HG03095 (cell line): ENCODE results near the gene GATAD2A.

Experiments
- ATAC-seq: cut with Tn5 transposase; IDR thresholded peaks from one replicate; pipeline ENCODE4 v1.9.1; 2021; ENCODE audit warnings: moderate library complexity; ENCODE audit not compliant: unreplicated experiment

GATAD2A gene

DNA sequence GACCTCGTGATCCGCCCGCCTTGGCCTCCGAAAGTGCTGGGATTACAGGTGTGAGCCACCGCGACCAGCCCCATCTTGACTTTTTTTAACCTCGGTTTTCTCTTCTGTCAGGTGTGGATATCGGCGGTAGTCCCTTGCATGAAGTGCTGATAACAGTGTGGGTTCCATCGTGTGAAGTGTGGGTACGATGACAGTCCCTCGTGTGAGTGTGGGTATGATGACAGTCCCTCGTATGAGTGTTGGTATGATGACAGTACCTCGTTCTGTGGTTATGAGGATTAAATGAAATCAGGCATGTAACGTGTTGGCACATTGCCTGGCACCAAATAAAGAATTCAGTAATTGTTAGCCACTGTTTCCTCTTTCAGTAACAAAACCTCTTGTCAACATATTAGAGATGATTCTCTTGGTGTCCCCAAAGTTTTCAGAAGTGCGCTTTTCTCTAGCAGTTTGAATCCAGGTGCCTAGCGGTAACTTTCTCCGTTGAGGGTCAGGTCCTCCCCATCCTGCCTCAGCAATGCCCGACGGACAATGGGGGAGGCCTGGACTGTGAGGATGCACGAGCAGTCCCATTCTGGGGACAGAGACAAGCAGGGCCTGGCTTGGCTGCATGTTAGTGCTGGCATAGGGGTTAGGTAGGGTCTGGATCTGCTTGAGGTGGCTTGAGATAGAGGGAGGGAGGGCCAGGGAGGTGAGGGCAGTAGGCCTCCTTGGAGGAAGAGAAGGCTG, 15.3 kb downstream of the GATAD2A start:
- no peak for ATAC-seq

DNA sequence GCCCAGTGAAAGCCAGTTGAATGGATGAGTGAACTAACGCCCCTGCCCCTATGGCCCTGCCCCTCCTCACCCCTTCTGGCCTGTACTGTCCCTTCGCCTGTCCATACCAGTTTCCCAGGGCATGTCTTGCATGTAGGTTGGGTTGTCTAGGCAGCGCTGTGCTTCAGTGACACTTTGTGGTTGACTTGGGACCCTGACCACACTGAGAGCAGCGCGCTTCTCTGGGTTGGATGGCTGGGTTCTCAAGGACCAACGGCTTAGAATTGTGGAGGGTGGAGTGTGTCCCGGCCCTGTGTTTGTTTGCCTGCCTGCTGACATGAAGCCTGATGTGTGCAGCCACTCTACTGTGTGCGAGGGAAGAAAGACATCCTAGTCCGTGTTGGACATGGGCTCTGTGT, 15.8 kb downstream of the GATAD2A start:
- ATAC-seq = no peak

GRCh38 chr19:19422156-19422555, 16.7 kb downstream of the GATAD2A start:
- no peak for ATAC-seq

GRCh38 chr19:19423322-19423721, 17.8 kb downstream of the GATAD2A start:
- ATAC-seq = no peak

GRCh38 chr19:19425170-19425875, 19.8 kb downstream of the GATAD2A start:
- no peak for ATAC-seq

- no peak for ATAC-seq
Measured at GRCh38 chr19:19426216-19426615, 20.7 kb downstream of the GATAD2A start.

- ATAC-seq = no peak
Measured at GRCh38 chr19:19426799-19427198, 21.3 kb downstream of the GATAD2A start.

- no peak for ATAC-seq
Measured at GRCh38 chr19:19427302-19427701, 21.8 kb downstream of the GATAD2A start.

DNA sequence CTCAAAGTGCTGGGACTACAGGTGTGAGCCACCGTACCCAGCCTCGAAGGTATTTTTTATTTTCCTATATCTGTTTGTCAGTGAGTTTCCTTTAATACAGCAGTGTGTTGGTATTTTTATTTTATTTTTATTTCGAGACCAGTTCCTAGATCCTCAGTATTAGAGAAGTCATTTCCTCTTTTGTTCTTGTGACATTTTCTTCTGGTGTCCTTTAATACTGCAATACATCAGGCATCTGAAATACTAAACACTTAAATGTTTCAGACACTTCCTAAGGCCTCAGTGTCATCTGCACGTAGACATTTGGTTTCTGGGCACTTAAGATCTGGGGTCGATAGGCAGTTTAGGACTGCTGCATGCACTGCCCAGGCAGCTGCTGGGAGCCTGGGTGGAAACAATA, 22.5 kb downstream of the GATAD2A start:
- no peak for ATAC-seq

- no peak for ATAC-seq
Measured at GRCh38 chr19:19428746-19429145, 23.3 kb downstream of the GATAD2A start.

- ATAC-seq = no peak
Measured at GRCh38 chr19:19429361-19429760, 23.9 kb downstream of the GATAD2A start.

GRCh38 chr19:19432732-19433131, 27.3 kb downstream of the GATAD2A start:
- no peak for ATAC-seq

GRCh38 chr19:19433666-19434213, 28.3 kb downstream of the GATAD2A start:
- no peak for ATAC-seq

DNA sequence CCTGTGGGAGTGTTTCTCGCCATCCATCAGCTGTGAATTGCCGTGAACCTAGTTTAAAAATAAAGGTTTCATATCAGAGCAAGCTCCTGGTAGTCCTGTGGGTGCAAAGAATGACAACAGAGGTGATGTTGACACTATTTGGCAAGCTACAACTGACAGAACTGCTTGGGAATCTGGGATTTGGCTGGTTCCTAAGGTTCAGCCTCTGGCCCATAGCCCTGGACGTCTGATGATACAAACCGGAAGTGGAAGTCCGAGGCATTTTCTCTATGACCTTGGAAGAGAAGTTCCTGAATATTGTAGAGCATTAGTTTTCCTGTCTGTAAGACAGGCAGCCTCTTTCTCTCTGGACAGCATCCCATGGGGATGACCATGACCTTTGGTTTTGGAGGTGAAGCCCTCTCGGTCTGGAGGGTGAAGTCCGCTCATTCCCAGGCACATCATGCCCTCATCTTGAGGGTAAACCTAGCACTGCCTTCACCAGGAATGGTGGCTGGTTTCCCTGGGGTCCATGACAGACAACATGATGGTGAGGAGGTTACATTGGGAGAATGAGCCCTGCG, 29.1 kb downstream of the GATAD2A start:
- no peak for ATAC-seq

GRCh38 chr19:19436137-19436691, 30.7 kb downstream of the GATAD2A start:
- ATAC-seq = no peak

- ATAC-seq = no peak
Measured at GRCh38 chr19:19438366-19439175, 33.1 kb downstream of the GATAD2A start.

DNA sequence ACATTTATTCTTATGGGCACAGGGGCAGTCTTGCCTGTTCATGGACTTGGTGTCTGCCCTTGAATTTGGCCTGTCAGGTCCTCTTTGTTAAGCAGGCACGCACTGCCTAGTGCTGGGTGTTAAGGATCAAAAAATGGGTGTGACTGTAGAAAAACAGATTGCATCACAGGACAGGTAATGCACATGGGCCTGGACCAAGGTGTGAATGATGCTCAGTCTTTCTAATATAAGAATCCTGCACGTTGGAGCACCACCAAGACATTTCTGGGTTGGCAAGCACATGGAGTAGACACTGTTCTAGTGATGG, 33.7 kb downstream of the GATAD2A start:
- no peak for ATAC-seq

GRCh38 chr19:19443283-19443682, 37.8 kb downstream of the GATAD2A start:
- ATAC-seq = no peak

GRCh38 chr19:19443902-19444680, 38.6 kb downstream of the GATAD2A start:
- ATAC-seq = no peak

DNA sequence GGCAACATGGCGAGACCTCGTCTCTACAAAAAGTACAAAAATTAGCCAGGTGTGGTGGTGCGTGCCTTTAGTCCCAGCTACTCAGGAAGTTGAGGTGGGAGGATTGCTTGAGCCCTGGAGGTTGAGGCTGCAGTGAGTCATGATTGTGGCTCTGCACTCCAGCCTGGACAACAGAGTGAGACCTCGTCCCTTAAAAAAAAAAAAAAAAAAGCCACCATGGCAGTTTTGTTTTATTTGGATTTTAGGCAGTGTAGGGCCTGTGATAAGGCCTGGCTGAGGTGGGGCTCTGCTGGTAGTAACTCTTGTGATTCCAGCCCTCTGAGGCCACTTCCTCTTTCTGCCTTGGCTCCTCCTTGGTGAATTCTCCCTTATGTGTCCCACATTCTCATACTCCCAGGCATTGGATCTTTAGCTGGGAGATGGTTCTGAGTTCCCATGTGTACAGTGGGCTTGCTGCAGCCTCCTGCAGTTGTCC, 39.2 kb downstream of the GATAD2A start:
- no peak for ATAC-seq
